Activated naive CD4-positive, alpha-beta T cell treated with anti-CD3 and anti-CD28 coated beads, Interleukin-2, amount 10 ng/mL, durations not matched to agents 7 days and 5 days (primary cell): ENCODE data around the gene RPH3AL.
A peak's percentile ranks its signal among the peaks of the same experiment; 100 is the strongest.

Experiments used
- CTCF ChIA-PET: fragments of 350-600 bp; sonication (Branson Sonifier 250); formaldehyde crosslinking; loops from one replicate; lab custom pipeline; 2021; ENCODE audit warnings: antibody characterized with exemption; lab: Charles Lee
- DNase-seq: peaks from one replicate; pipeline ENCODE4 v3.0.0-alpha.2; 2020
- H3K27ac Mint-ChIP-seq: one replicate; pipeline ENCODE4 v1.8.0; 2021; ENCODE audit warnings: mild to moderate bottlenecking, moderate library complexity, mixed read lengths
- H3K27me3 Mint-ChIP-seq: one replicate; pipeline ENCODE4 v1.8.0; 2021; ENCODE audit warnings: mild to moderate bottlenecking, mixed read lengths
- H3K36me3 Mint-ChIP-seq: one replicate; pipeline ENCODE4 v1.8.0; 2021; ENCODE audit warnings: mixed read lengths
- H3K4me1 Mint-ChIP-seq: one replicate; pipeline ENCODE4 v1.8.0; 2021; ENCODE audit warnings: mixed read lengths
- H3K4me3 Mint-ChIP-seq: one replicate; pipeline ENCODE4 v1.8.0; 2021; ENCODE audit warnings: mild to moderate bottlenecking, moderate library complexity, mixed read lengths
- H3K9me3 Mint-ChIP-seq: one replicate; pipeline ENCODE4 v1.8.0; 2021; ENCODE audit warnings: mixed read lengths

Gene RPH3AL

GRCh38 chr17:384622-385177 lies 32.1 kb upstream of the RPH3AL start:
- Mint-ChIP-seq H3K9me3 (peaks cover 4% of the 10 kb centered on the region), H3K4me3 (peak overlapping the region; percentile 63), H3K27ac (no peak overlapping the region), H3K4me1 (peaks cover 16% of the 10 kb centered on the region), H3K27me3 (peaks cover 61% of the 10 kb centered on the region), H3K36me3 (peaks cover 3% of the 10 kb centered on the region)
- CTCF ChIA-PET = no interaction called here
- no peak for DNase-seq

DNA sequence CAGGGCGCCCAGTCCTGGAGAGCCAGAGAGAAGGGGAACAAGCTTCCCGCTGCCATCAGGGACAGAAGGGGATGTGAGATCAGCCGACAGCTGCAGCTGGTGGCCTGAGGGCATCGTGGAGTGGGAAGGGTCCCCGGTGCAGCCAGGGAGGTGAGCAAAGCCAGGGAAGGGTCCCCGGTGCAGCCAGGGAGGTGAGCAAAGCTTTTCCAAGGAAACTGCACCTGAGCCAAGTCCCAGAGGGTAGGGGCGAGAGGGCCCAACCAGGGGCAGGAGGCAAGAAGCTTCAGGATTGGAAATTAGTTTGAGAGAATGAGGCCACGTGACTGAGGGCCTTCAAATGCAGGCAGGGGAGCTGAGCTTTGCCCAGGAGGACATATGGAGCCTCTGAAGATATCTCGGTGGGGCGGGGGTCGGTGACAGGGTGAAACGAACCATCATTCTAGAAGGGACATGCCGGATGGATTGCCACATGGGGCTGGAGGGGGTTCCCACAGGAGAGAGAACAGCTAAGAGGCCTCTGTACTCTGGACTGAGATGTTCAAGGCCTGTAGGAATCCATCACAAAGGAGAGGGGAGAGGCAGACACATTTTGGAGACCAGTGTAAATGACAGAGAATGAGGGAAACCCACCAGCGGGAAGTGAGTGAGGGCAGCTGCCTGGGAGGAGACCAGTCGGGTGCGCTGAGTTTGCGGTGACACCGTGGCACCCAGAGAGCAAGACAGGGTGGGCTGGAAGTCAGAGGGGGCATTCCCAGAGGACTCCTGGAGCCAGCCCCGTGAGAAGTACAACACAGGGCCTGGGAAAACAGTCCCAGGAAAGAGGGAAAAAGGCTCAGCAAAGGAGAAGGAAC lies 31.4 kb upstream of the RPH3AL start:
- Mint-ChIP-seq H3K4me3 (peak overlapping the region; percentile 63), H3K27me3 (peaks cover 58% of the 10 kb centered on the region), H3K27ac (no peak overlapping the region), H3K4me1 (peaks cover 16% of the 10 kb centered on the region), H3K9me3 (peaks cover 4% of the 10 kb centered on the region), H3K36me3 (peaks cover 3% of the 10 kb centered on the region)
- CTCF ChIA-PET = interaction anchor here (0.8 to 1.2 kb wide), 2 partner anchors 113 to 288 kb away, joined by 4 read pairs; no protein-coding TSS in a partner anchor
- DNase-seq = no peak

DNA sequence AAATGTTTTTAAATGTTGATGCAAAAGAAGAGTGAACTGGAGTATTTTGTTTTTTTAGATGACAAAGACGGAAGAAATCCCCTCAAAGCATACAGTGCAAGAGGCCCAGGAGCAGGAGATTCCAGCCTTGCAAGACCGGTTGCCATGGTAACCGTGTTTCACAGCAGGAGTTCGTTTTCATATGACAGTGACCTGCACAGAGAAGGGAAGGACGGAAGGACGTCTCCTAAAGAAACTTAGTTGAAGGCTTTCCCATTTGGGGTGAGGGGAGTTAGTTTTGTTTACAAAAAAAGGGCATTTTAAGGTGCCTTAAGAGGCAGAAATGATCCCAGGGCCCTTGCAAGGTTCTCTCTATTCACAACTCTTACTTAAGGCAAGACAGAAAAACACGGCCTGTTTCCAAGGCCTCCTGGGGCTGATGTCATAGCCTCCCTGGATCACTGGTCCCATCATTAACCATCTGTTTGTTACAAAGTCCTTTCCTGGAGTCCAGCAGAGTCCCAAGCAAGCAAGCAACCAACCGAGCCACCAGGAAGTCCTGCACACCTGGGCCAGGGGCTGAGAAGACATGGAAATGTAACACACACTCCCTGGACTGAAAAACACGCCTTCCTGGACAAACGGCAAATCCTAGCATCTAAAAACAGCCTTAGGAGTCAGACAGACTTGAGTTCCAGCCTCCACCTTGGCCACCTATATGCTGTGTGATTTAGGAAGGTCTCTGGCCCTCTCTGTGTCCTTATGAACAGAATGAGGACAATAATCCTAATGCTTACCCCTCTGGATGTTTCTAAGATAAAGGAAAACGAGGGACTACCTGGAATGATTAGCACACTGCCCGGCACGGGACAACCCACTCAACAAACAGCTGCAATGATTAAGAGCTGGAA lies 30.3 kb upstream of the RPH3AL start:
- no peak for DNase-seq
- Mint-ChIP-seq H3K36me3 (peaks cover 3% of the 10 kb centered on the region), H3K4me1 (peaks cover 16% of the 10 kb centered on the region), H3K27me3 (peaks cover 50% of the 10 kb centered on the region), H3K27ac (no peak overlapping the region), H3K9me3 (peaks cover 4% of the 10 kb centered on the region), H3K4me3 (peak overlapping the region; percentile 63)
- CTCF ChIA-PET = interaction anchor here (0.8 to 1.2 kb wide), 2 partner anchors 115 to 289 kb away, joined by 4 read pairs; no protein-coding TSS in a partner anchor

DNA sequence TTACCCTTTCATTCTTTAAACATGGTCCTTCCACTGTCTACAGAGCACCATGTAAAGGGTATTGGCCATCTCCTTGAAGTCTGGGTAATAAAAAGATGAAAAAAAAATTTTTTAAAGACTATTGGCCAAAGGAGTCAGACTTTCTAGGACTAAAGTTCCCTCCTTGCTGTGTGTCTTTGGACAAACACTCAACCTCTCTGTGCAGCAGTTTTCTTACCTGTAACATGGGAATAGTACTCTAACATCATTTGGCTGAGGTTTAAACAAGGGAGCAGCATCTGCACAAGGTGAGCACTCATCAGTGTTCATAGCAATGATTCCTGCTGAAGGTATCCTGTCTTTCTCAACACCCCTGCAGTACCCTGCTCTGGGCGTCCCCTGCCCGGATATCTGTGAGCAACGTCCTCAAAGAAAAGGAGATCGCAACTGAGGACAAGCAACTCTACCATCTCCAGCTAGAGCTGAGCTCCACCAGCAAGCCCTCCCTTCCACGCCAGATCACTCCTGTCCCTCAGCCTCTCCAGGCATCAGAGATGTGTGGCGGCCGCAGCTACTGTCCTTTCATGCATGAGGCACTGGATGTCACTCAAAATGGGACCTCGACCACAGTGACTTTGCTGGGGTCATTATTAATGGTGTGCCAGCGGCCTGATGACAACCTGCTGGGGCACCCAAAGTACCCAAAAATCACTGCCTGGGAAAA lies 29.5 kb upstream of the RPH3AL start:
- Mint-ChIP-seq H3K4me3 (no peak overlapping the region), H3K27me3 (peaks cover 47% of the 10 kb centered on the region), H3K9me3 (peaks cover 4% of the 10 kb centered on the region), H3K4me1 (peaks cover 16% of the 10 kb centered on the region), H3K36me3 (peaks cover 3% of the 10 kb centered on the region), H3K27ac (peak overlapping the region; percentile 81)
- CTCF ChIA-PET = no interaction called here
- no peak for DNase-seq

DNA sequence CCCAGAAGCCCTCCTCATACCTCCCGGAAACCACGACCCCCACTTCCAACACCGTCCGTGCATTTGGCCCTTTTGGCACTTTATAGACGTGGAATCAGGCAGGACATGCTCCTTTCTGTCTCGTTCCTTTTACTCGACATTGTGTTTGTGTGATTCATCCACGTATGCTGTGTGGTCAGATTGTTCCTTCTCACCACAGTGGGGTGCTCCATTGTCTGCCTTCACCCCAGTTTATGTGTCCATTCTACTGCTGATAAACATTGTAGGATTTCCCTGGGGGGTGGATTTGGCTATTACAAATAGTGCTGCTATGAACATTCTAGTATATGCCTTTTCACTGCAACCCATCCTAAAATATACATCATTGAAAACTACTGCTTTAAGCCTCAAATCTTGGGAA lies 28.9 kb upstream of the RPH3AL start:
- H3K4me1 Mint-ChIP-seq = peaks cover 13% of the 10 kb centered on the region
- peaks cover 3% of the 10 kb centered on the region for H3K36me3 Mint-ChIP-seq
- H3K9me3 Mint-ChIP-seq = peaks cover 4% of the 10 kb centered on the region
- peak overlapping the region; percentile 81 for H3K27ac Mint-ChIP-seq
- H3K27me3 Mint-ChIP-seq = peaks cover 43% of the 10 kb centered on the region
- H3K4me3 Mint-ChIP-seq = peak overlapping the region; percentile 53
- no peak for DNase-seq
- CTCF ChIA-PET = no interaction called here

- Mint-ChIP-seq H3K36me3 (peaks cover 3% of the 10 kb centered on the region), H3K4me1 (peaks cover 10% of the 10 kb centered on the region), H3K4me3 (no peak overlapping the region), H3K27me3 (peaks cover 34% of the 10 kb centered on the region), H3K27ac (peak overlapping the region; percentile 62), H3K9me3 (peaks cover 4% of the 10 kb centered on the region)
- no peak for DNase-seq
- CTCF ChIA-PET = no interaction called here
Observed at GRCh38 chr17:379531-380465, 27.2 kb upstream of the RPH3AL start.

- DNase-seq = no peak
- Mint-ChIP-seq H3K4me1 (peaks cover 4% of the 10 kb centered on the region), H3K27ac (no peak overlapping the region), H3K9me3 (peaks cover 4% of the 10 kb centered on the region), H3K4me3 (no peak overlapping the region), H3K27me3 (peaks cover 16% of the 10 kb centered on the region), H3K36me3 (peaks cover 3% of the 10 kb centered on the region)
- CTCF ChIA-PET = no interaction called here
Observed at GRCh38 chr17:378068-378467, 25.5 kb upstream of the RPH3AL start.

- peaks cover 8% of the 10 kb centered on the region for H3K27me3 Mint-ChIP-seq
- no peak overlapping the region for H3K27ac Mint-ChIP-seq
- no peak overlapping the region for H3K4me3 Mint-ChIP-seq
- peaks cover 3% of the 10 kb centered on the region for H3K36me3 Mint-ChIP-seq
- no peak for DNase-seq
- peaks cover 4% of the 10 kb centered on the region for H3K4me1 Mint-ChIP-seq
- peaks cover 4% of the 10 kb centered on the region for H3K9me3 Mint-ChIP-seq
- CTCF ChIA-PET = no interaction called here
Observed at GRCh38 chr17:376936-377863, 24.6 kb upstream of the RPH3AL start.

- Mint-ChIP-seq H3K9me3 (peaks cover 4% of the 10 kb centered on the region), H3K4me3 (no peak overlapping the region), H3K36me3 (no peaks in the 10 kb centered on the region), H3K27me3 (peaks cover 5% of the 10 kb centered on the region), H3K27ac (no peak overlapping the region), H3K4me1 (no peaks in the 10 kb centered on the region)
- CTCF ChIA-PET = no interaction called here
- DNase-seq = no peak
Observed at GRCh38 chr17:373613-374230, 21.1 kb upstream of the RPH3AL start.

DNA sequence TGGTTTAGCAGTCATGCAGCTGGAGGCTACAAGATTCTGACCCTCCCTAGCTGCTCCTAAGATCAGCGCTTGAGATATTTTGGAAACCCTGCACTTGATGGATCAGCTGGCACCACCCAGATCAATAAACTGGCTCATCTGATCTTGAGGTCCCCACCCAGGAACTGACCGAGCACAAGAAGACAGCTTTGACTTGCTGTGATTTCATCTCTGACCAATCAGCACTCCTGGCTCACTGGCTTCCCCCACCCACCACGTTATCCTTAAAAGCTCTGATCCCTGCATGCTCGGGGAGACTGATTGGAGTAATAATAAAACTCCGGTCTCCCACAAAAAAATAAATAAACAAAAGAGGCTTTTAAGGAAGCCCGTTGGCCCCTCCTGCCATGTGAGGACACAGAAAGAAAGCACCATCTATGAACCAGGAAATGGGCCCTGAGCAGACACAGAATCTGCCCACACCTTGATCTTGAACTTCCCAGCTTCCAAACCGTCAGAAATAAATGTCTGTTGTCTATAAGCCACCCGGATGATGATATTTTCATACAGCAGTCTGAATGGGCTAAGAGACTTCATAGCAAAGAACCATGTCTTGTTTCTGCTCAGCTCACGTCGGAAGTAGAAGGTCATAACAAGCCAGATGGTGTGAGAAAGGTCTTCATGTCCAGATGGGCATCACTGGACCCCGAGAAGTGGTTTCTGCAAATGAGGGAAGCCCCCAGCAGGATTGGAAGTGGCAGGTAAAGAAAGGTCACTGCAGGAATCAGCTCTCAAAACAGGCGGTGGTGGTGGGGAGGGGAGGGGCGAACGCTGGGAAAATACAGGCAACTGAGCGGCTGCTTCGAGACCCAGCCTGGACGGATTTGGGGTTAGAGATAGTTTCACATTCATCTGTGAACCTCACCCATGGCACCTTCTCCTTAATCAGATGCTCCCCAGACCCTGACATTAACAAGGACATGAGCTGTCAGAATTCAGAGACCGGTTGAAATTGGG lies 19.8 kb upstream of the RPH3AL start:
- CTCF ChIA-PET = no interaction called here
- Mint-ChIP-seq H3K36me3 (peaks cover 4% of the 10 kb centered on the region), H3K27ac (no peak overlapping the region), H3K27me3 (peaks cover 10% of the 10 kb centered on the region), H3K4me3 (no peak overlapping the region), H3K4me1 (peaks cover 6% of the 10 kb centered on the region), H3K9me3 (peaks cover 13% of the 10 kb centered on the region)
- DNase-seq = no peak

DNA sequence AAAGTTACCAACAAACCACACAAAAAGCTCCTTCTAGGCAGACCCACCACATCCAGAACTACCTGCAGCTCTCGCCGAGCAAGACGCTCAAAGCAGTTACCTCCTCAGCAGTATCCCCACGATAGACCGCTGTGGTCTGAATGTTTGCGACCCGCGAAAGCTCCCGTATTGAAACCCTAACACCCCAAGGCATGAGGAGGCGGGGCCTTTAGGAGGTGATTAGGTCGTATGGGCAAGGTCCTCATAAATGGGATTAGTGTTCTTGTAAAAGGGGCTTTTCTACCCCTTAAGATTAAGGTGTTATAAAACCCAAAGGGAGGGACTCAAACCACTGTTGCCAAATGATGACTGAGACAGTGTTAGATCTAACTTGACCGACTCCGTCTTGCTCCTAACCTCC lies 19.0 kb upstream of the RPH3AL start:
- peaks cover 4% of the 10 kb centered on the region for H3K36me3 Mint-ChIP-seq
- peaks cover 11% of the 10 kb centered on the region for H3K4me1 Mint-ChIP-seq
- H3K4me3 Mint-ChIP-seq = no peak overlapping the region
- CTCF ChIA-PET = no interaction called here
- peaks cover 13% of the 10 kb centered on the region for H3K9me3 Mint-ChIP-seq
- no peak for DNase-seq
- no peak overlapping the region for H3K27ac Mint-ChIP-seq
- H3K27me3 Mint-ChIP-seq = peaks cover 14% of the 10 kb centered on the region
